BE2C (cell line): ENCODE measurements around the gene MTX3.

Experiments used
- DNase-seq: peaks from one replicate; pipeline ENCODE4 v3.0.0-alpha.2; 2020
- H3K27me3 ChIP-seq: fragments of 250-450 bp; sonication (Bioruptor Pico); 2 replicates; pipeline ENCODE4 v1.5.1; 2020; ENCODE audit warnings: mild to moderate bottlenecking
- H3K36me3 ChIP-seq: fragments of 250-450 bp; sonication (Bioruptor Pico); 2 replicates; pipeline ENCODE4 v1.5.1; 2020; ENCODE audit warnings: mild to moderate bottlenecking
- H3K4me1 ChIP-seq: fragments of 250-450 bp; sonication (Bioruptor Pico); 2 replicates; pipeline ENCODE4 v1.5.1; 2020
- H3K4me3 ChIP-seq: 2 replicates; pipeline ENCODE4 v1.5.1; 2011; ENCODE audit warnings: low read depth, low read length
- H3K9me3 ChIP-seq: fragments of 250-450 bp; sonication (Bioruptor Pico); 2 replicates; pipeline ENCODE4 v1.5.1; 2020
- CTCF ChIP-seq: IDR thresholded peaks from 2 replicates; pipeline ENCODE4 v1.5.1; 2012; ENCODE audit warnings: mild to moderate bottlenecking, low read depth, low read length

MTX3 gene

GRCh38 chr5:79959407-79959806, 31.7 kb downstream of the MTX3 start:
- TF ChIP-seq CTCF = no peak
- Histone ChIP-seq H3K9me3 (no peaks in the 10 kb centered on the region), H3K36me3 (no peaks in the 10 kb centered on the region), H3K4me3 (no peak overlapping the region), H3K4me1 (no peaks in the 10 kb centered on the region), H3K27me3 (peaks cover 6% of the 10 kb centered on the region; the same call in 1 of the 2 replicates)
- DNase-seq = no peak

- TF ChIP-seq CTCF = no peak
- H3K4me1 ChIP-seq = no peaks in the 10 kb centered on the region
- H3K27me3 ChIP-seq = peaks cover 9% of the 10 kb centered on the region; the same call in 1 of the 2 replicates
- H3K4me3 ChIP-seq = no peak overlapping the region
- DNase-seq = no peak
- no peaks in the 10 kb centered on the region for H3K9me3 ChIP-seq
- H3K36me3 ChIP-seq = no peaks in the 10 kb centered on the region
These were observed 35.0 kb downstream of the MTX3 start for GRCh38 chr5:79955941-79956670.

GRCh38 chr5:79955356-79955895, 35.6 kb downstream of the MTX3 start:
- H3K4me3 ChIP-seq = no peak overlapping the region
- H3K36me3 ChIP-seq = no peaks in the 10 kb centered on the region

GRCh38 chr5:79954620-79955019, 36.4 kb downstream of the MTX3 start:
- Histone ChIP-seq H3K4me3 (no peak overlapping the region), H3K36me3 (no peaks in the 10 kb centered on the region), H3K27me3 (peaks cover 9% of the 10 kb centered on the region; the same call in 1 of the 2 replicates), H3K9me3 (no peaks in the 10 kb centered on the region), H3K4me1 (no peaks in the 10 kb centered on the region)
- no peak for DNase-seq
- no peak for TF ChIP-seq CTCF

More at GRCh38 chr5:79955356-79955895, 35.6 kb downstream of the MTX3 start:
- DNase-seq = no peak
- TF ChIP-seq CTCF = no peak
- Histone ChIP-seq H3K4me1 (no peaks in the 10 kb centered on the region), H3K9me3 (no peaks in the 10 kb centered on the region), H3K27me3 (peaks cover 9% of the 10 kb centered on the region; the same call in 1 of the 2 replicates)

GRCh38 chr5:79947567-79947966, 43.5 kb downstream of the MTX3 start:
- Histone ChIP-seq H3K9me3 (no peaks in the 10 kb centered on the region), H3K4me1 (no peaks in the 10 kb centered on the region), H3K36me3 (no peaks in the 10 kb centered on the region), H3K4me3 (no peak overlapping the region), H3K27me3 (no peaks in the 10 kb centered on the region)
- DNase-seq = no peak
- TF ChIP-seq CTCF = no peak

GRCh38 chr5:79938468-79938867, 52.6 kb downstream of the MTX3 start:
- Histone ChIP-seq H3K4me1 (no peaks in the 10 kb centered on the region), H3K9me3 (no peaks in the 10 kb centered on the region), H3K27me3 (peaks cover 39% of the 10 kb centered on the region), H3K36me3 (no peaks in the 10 kb centered on the region), H3K4me3 (no peak overlapping the region)
- no peak for DNase-seq
- no peak for TF ChIP-seq CTCF
